IPS-18c (cell line): ENCODE results near the gene PPM1K.
A peak's percentile ranks its signal among the peaks of the same experiment; 100 is the strongest.

Experiments used
- H3K4me3 ChIP-seq: 2 replicates; pipeline ENCODE4 v1.7.0; 2013; ENCODE audit warnings: low read depth, mild to moderate bottlenecking, low read length, moderate library complexity; ENCODE audit not compliant: insufficient read depth
- H3K9me3 ChIP-seq: one replicate; pipeline ENCODE4 v1.6.1; 2013; ENCODE audit warnings: mild to moderate bottlenecking, low read length, moderate library complexity; ENCODE audit not compliant: control insufficient read depth, insufficient read depth

The PPM1K gene

GRCh38 chr4:88283661-88284438 lies 511 bp downstream of the PPM1K start:
- Histone ChIP-seq H3K9me3 (peaks cover 3% of the 10 kb centered on the region), H3K4me3 (peak overlapping the region; percentile 78)

- Histone ChIP-seq H3K4me3 (no peak overlapping the region), H3K9me3 (no peaks in the 10 kb centered on the region)
Measured at GRCh38 chr4:88280228-88280795, 4.0 kb downstream of the PPM1K start.

GRCh38 chr4:88277711-88278225 lies 6.6 kb downstream of the PPM1K start:
- Histone ChIP-seq H3K4me3 (no peak overlapping the region), H3K9me3 (no peaks in the 10 kb centered on the region)

GRCh38 chr4:88276952-88277710 lies 7.2 kb downstream of the PPM1K start:
- Histone ChIP-seq H3K9me3 (no peaks in the 10 kb centered on the region), H3K4me3 (no peak overlapping the region)

GRCh38 chr4:88275949-88276515 lies 8.3 kb downstream of the PPM1K start:
- Histone ChIP-seq H3K4me3 (no peak overlapping the region), H3K9me3 (no peaks in the 10 kb centered on the region)

GRCh38 chr4:88275516-88275915 lies 8.8 kb downstream of the PPM1K start:
- no peak overlapping the region for H3K4me3 ChIP-seq

GRCh38 chr4:88268913-88269312 lies 15.4 kb downstream of the PPM1K start:
- H3K4me3 ChIP-seq, result no peak overlapping the region

More at GRCh38 chr4:88275516-88275915, 8.8 kb downstream of the PPM1K start:
- no peaks in the 10 kb centered on the region for H3K9me3 ChIP-seq

GRCh38 chr4:88264336-88264735 lies 20.0 kb downstream of the PPM1K start:
- no peak overlapping the region for H3K4me3 ChIP-seq

More at GRCh38 chr4:88268913-88269312, 15.4 kb downstream of the PPM1K start:
- no peaks in the 10 kb centered on the region for H3K9me3 ChIP-seq

GRCh38 chr4:88257726-88258125 lies 26.6 kb downstream of the PPM1K start:
- H3K9me3 ChIP-seq, result peaks cover 2% of the 10 kb centered on the region
- no peak overlapping the region for H3K4me3 ChIP-seq

More at GRCh38 chr4:88264336-88264735, 20.0 kb downstream of the PPM1K start:
- no peaks in the 10 kb centered on the region for H3K9me3 ChIP-seq

GRCh38 chr4:88255111-88255510 lies 29.2 kb downstream of the PPM1K start:
- Histone ChIP-seq H3K4me3 (no peak overlapping the region), H3K9me3 (peaks cover 2% of the 10 kb centered on the region)

GRCh38 chr4:88251924-88252323 lies 32.4 kb downstream of the PPM1K start:
- no peak overlapping the region for H3K4me3 ChIP-seq
- H3K9me3 ChIP-seq, result peaks cover 2% of the 10 kb centered on the region

GRCh38 chr4:88247148-88247547 lies 37.2 kb downstream of the PPM1K start:
- no peak overlapping the region for H3K4me3 ChIP-seq
- no peaks in the 10 kb centered on the region for H3K9me3 ChIP-seq

- Histone ChIP-seq H3K9me3 (no peaks in the 10 kb centered on the region), H3K4me3 (no peak overlapping the region)
Measured at GRCh38 chr4:88246600-88246999, 37.8 kb downstream of the PPM1K start.

- H3K4me3 ChIP-seq, result no peak overlapping the region
Measured at GRCh38 chr4:88244816-88245579, 39.4 kb downstream of the PPM1K start.

GRCh38 chr4:88244056-88244455 lies 40.3 kb downstream of the PPM1K start:
- Histone ChIP-seq H3K4me3 (no peak overlapping the region), H3K9me3 (no peaks in the 10 kb centered on the region)

More at GRCh38 chr4:88244816-88245579, 39.4 kb downstream of the PPM1K start:
- no peaks in the 10 kb centered on the region for H3K9me3 ChIP-seq

- H3K9me3 ChIP-seq, result no peaks in the 10 kb centered on the region
- H3K4me3 ChIP-seq, result no peak overlapping the region
Measured at GRCh38 chr4:88242144-88242543, 42.2 kb downstream of the PPM1K start.

GRCh38 chr4:88240297-88240714 lies 44.1 kb downstream of the PPM1K start:
- Histone ChIP-seq H3K4me3 (no peak overlapping the region), H3K9me3 (no peaks in the 10 kb centered on the region)
